HCT116 (cell line): Measurements from ENCODE around the gene NTRK3. TPM values are rescaled to one million over a fixed set of nuclear protein-coding genes. Genes with fewer than 3 reads are reported as not detected.

ENCODE experiments used
- ATAC-seq: fragments of 200-7000 bp; cut with Tn5 transposase; 2 replicates; pipeline ENCODE4 v1.9.1; 2020; ENCODE audit warnings: mild to moderate bottlenecking, moderate library complexity
- BruUV-seq: library from RNA; stranded (reverse); fragments of 400-500 nt; replicated peaks from 2 replicates; lab custom pipeline; 2021; lab: Mats Ljungman, UMichigan
- CTCF ChIA-PET: fragments of 300-600 bp; sonication (Branson Sonifier 250); formaldehyde crosslinking; loops from one replicate; lab custom pipeline; 2021; ENCODE audit warnings: antibody characterized with exemption; lab: Charles Lee
- POLR2A ChIA-PET: fragments of 300-600, 350-600 bp; sonication (Branson Sonifier 250); formaldehyde crosslinking; loops from one replicate; lab custom pipeline; 2021; ENCODE audit warnings: antibody characterized with exemption; lab: Charles Lee
- RAD21 ChIA-PET, 2 experiments: fragments of 300-600 bp; sonication (Branson Sonifier 250); formaldehyde crosslinking; loops; one replicate each; lab custom pipeline; 2023; ENCODE audit warnings: low total read pairs in 2 of 2; ENCODE audit not compliant: uncharacterized antibody in 2 of 2, unreplicated experiment in 2 of 2, low non-redundant PET in 1 of 2; lab: Charles Lee
- DNase-seq: peaks from one replicate; pipeline ENCODE4 v3.0.0-alpha.2; 2010; ENCODE audit warnings: low read depth, low spot score
- H2AFZ ChIP-seq: fragments of 200-600 bp; shearing (Covaris generic), sonication (generic); 2 replicates; pipeline ENCODE4 v1.6.1; 2017; ENCODE audit warnings: low read depth, mixed run types, mixed read lengths, antibody characterized with exemption, low read length; ENCODE audit not compliant: poor library complexity, severe bottlenecking
- H3K27ac ChIP-seq: 2 replicates; pipeline ENCODE4 v1.5.1; 2012; ENCODE audit warnings: low read depth, low read length
- H3K27me3 ChIP-seq: fragments of 200-600 bp; sonication (generic); 2 replicates; pipeline ENCODE4 v1.6.1; 2016; ENCODE audit warnings: mixed run types, low read length, mixed read lengths; ENCODE audit not compliant: insufficient read depth
- H3K36me3 ChIP-seq, 2 experiments: fragments of 200-500 bp in 1 of 2; fragments of 200-600 bp in 1 of 2; sonication (Bioruptor generic) in 1 of 2; sonication (generic) in 1 of 2; 2 replicates each; pipeline versions ENCODE4 v1.5.1 to v1.6.1; 2014 to 2016; ENCODE audit warnings: low read length in 2 of 2, inconsistent platforms in 1 of 2, mixed read lengths in 1 of 2, mixed run types in 1 of 2; ENCODE audit not compliant: insufficient read depth in 2 of 2, control insufficient read depth in 1 of 2
- H3K4me1 ChIP-seq, 2 experiments: fragments of 200-600 bp in 1 of 2; sonication (generic) in 1 of 2; 2 replicates each; pipeline versions ENCODE4 v1.5.1 to v1.6.1; 2012 to 2017; ENCODE audit warnings: low read length in 2 of 2, inconsistent platforms in 1 of 2, mild to moderate bottlenecking in 1 of 2, mixed read lengths in 1 of 2, mixed run types in 1 of 2, moderate library complexity in 1 of 2; ENCODE audit not compliant: insufficient read depth in 2 of 2, control insufficient read depth in 1 of 2
- H3K4me2 ChIP-seq: fragments of 200-600 bp; sonication (generic); 2 replicates; pipeline ENCODE4 v1.6.1; 2017; ENCODE audit warnings: mixed run types, low read length, mixed read lengths
- H3K4me3 ChIP-seq, 2 experiments: fragments of 200-600 bp in 1 of 2; sonication (generic) in 1 of 2; replicated peaks in 1 of 2; 2 replicates each; pipeline ENCODE4 v1.5.1; 2011 to 2016; ENCODE audit warnings: low read length in 2 of 2, control low read depth in 1 of 2, low read depth in 1 of 2, mild to moderate bottlenecking in 1 of 2, mixed read lengths in 1 of 2, mixed run types in 1 of 2
- H3K79me2 ChIP-seq: fragments of 200-600 bp; sonication (generic); 2 replicates; pipeline ENCODE4 v1.6.1; 2017; ENCODE audit warnings: mild to moderate bottlenecking, mixed run types, low read length, moderate library complexity, mixed read lengths; ENCODE audit not compliant: insufficient read depth
- H3K9ac ChIP-seq: fragments of 200-600 bp; sonication (generic); 2 replicates; pipeline ENCODE4 v1.6.1; 2016; ENCODE audit warnings: low read length, mixed read lengths
- H3K9me2 ChIP-seq: fragments of 200-600 bp; sonication (generic), shearing (Covaris generic); 2 replicates; pipeline ENCODE4 v1.6.1; 2017; ENCODE audit warnings: mixed run types, mild to moderate bottlenecking, moderate library complexity; ENCODE audit not compliant: insufficient read depth
- H3K9me3 ChIP-seq, 2 experiments: fragments of 200-500 bp in 1 of 2; fragments of 200-600 bp in 1 of 2; sonication (Bioruptor generic) in 1 of 2; sonication (generic) in 1 of 2; 2 replicates each; pipeline ENCODE4 v1.6.1; 2014 to 2017; ENCODE audit warnings: low read length in 2 of 2, mixed read lengths in 2 of 2, inconsistent platforms in 1 of 2, low read depth in 1 of 2, mild to moderate bottlenecking in 1 of 2, mixed run types in 1 of 2, moderate library complexity in 1 of 2; ENCODE audit not compliant: control insufficient read depth in 1 of 2, insufficient read depth in 1 of 2
- H4K20me1 ChIP-seq: fragments of 200-600 bp; sonication (generic), shearing (Covaris generic); 2 replicates; pipeline ENCODE4 v1.6.1; 2017; ENCODE audit warnings: mixed run types, mild to moderate bottlenecking, moderate library complexity; ENCODE audit not compliant: insufficient read depth
- CEBPB ChIP-seq: IDR thresholded peaks from 2 replicates; pipeline ENCODE4 v1.6.1; 2012; ENCODE audit warnings: low read depth
- ELF1 ChIP-seq: IDR thresholded peaks from 2 replicates; pipeline ENCODE4 v1.6.1; 2012; ENCODE audit warnings: low read depth, borderline replicate concordance
- EZH2 ChIP-seq: fragments of 200-600 bp; sonication (generic); IDR thresholded peaks from 2 replicates; pipeline ENCODE4 v1.6.1; 2017; ENCODE audit warnings: antibody characterized with exemption, mixed run types
- EZH2phosphoT487 ChIP-seq: fragments of 200-600 bp; IDR thresholded peaks from 2 replicates; pipeline ENCODE4 v1.6.1; 2018; ENCODE audit warnings: antibody characterized with exemption, borderline replicate concordance
- FOSL1 ChIP-seq: IDR thresholded peaks from 2 replicates; pipeline ENCODE4 v1.6.1; 2012; ENCODE audit warnings: low read depth
- JUND ChIP-seq: IDR thresholded peaks from 2 replicates; pipeline ENCODE4 v1.6.1; 2012
- MAX ChIP-seq: IDR thresholded peaks from 2 replicates; pipeline ENCODE4 v1.6.1; 2012
- POLR2A ChIP-seq: IDR thresholded peaks from 2 replicates; pipeline ENCODE4 v1.7.0; 2011; ENCODE audit warnings: borderline replicate concordance; ENCODE audit not compliant: insufficient read depth, insufficient read length; ENCODE audit errors: extremely low read depth
- RAD21 ChIP-seq: IDR thresholded peaks from 2 replicates; pipeline ENCODE4 v1.6.1; 2012; ENCODE audit warnings: low read depth, mild to moderate bottlenecking
- REST ChIP-seq: IDR thresholded peaks from 2 replicates; pipeline ENCODE4 v1.6.1; 2012; ENCODE audit warnings: low read depth
- SIN3A ChIP-seq: IDR thresholded peaks from 2 replicates; pipeline ENCODE4 v1.6.1; 2012; ENCODE audit warnings: low read depth
- SP1 ChIP-seq: IDR thresholded peaks from 2 replicates; pipeline ENCODE4 v1.6.1; 2012; ENCODE audit warnings: low read depth
- SRF ChIP-seq: IDR thresholded peaks from 2 replicates; pipeline ENCODE4 v1.6.1; 2012; ENCODE audit warnings: low read depth
- TCF7L2 ChIP-seq: IDR thresholded peaks from 2 replicates; pipeline ENCODE4 v1.7.0; 2011; ENCODE audit warnings: borderline replicate concordance, inconsistent platforms; ENCODE audit not compliant: insufficient read depth, insufficient read length; ENCODE audit errors: extremely low read depth
- YY1 ChIP-seq: IDR thresholded peaks from 2 replicates; pipeline ENCODE4 v1.6.1; 2011; ENCODE audit warnings: low read length, low read depth, moderate library complexity, mild to moderate bottlenecking; ENCODE audit not compliant: insufficient replicate concordance; ENCODE audit errors: extremely low read depth
- ZBTB33 ChIP-seq: IDR thresholded peaks from 2 replicates; pipeline ENCODE4 v1.6.1; 2011; ENCODE audit warnings: mild to moderate bottlenecking, low read length, moderate library complexity; ENCODE audit not compliant: insufficient replicate concordance; ENCODE audit errors: extremely low read depth
- ZFX ChIP-seq: fragments of 450-650 bp; IDR thresholded peaks from 2 replicates; pipeline ENCODE4 v1.6.1; 2017
- ZNF274 ChIP-seq: fragments of 200-500 bp; sonication (Bioruptor generic); IDR thresholded peaks from 2 replicates; pipeline ENCODE4 v1.6.1; 2014; ENCODE audit warnings: mild to moderate bottlenecking, low read depth, low read length, inconsistent platforms
- intact Hi-C: fragments of 100-400 bp; cut with micrococcal nuclease; formaldehyde crosslinking; loops from 2 replicates; pipeline ENCODE4 v1.10.0; 2022
- total RNA-seq: library from RNA; stranded (reverse); gene quantifications from one replicate; pipeline ENCODE4 v1.2.1, GENCODE V29; 2021; ENCODE audit not compliant: unreplicated experiment
- TF ChIP-seq, protein P1 (sequence below): IDR thresholded peaks from 2 replicates; pipeline ENCODE4 v1.6.1; 2012
- TF ChIP-seq, protein P2 (sequence below), 3 experiments: fragments of 200-600 bp in 1 of 3; sonication (generic) in 1 of 3; IDR thresholded peaks in 2 of 3; conservative IDR thresholded peaks in 1 of 3; 2 replicates each; pipeline ENCODE4 v1.5.1; 2012 to 2017; ENCODE audit warnings: low read depth in 2 of 3, low read length in 2 of 3, antibody characterized with exemption in 1 of 3, borderline replicate concordance in 1 of 3, control low read depth in 1 of 3, mild to moderate bottlenecking in 1 of 3, mixed read lengths in 1 of 3, mixed run types in 1 of 3, moderate library complexity in 1 of 3; ENCODE audit not compliant: insufficient read depth in 1 of 3

The NTRK3 gene
- total RNA-seq, 1 experiment from 2014 or later, result not detected

DNA sequence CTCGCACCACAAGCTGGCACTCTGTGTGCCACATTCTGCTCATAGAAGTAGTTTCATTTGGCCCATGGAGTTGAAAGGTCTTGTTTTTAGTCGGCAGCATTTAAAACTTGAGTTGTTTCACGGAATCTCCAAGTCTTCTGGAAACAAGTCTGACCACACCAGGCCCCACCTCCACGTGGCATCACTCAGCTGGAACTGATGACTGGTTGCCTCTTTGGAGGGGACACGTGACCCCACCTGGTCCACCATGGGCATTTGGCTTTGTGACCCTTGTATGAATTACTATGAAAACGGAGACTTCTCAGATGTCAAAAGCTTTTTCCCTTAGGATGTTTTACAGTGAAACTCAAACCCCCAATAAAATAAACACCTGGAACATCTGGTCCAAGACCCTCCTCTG, 74.9 kb downstream of the NTRK3 start:
- BruUV-seq, result no TSS peak
- ATAC-seq, result no peak
- Histone ChIP-seq H3K27me3 (peaks cover 20% of the 10 kb centered on the region), H3K4me3 (no peak overlapping the region), H3K27ac (no peak overlapping the region), H3K9me3 (no peaks in the 10 kb centered on the region), H3K4me2 (no peak overlapping the region), H3K4me1 (no peaks in the 10 kb centered on the region), H4K20me1 (no peaks in the 10 kb centered on the region), H3K79me2 (no peaks in the 10 kb centered on the region), H2AFZ (no peak overlapping the region), H3K9ac (no peak overlapping the region), H3K36me3 (no peaks in the 10 kb centered on the region), H3K9me2 (no peaks in the 10 kb centered on the region)
- DNase-seq, result no peak
- POLR2A ChIA-PET, result no interaction called here
- CTCF ChIA-PET, result no interaction called here
- intact Hi-C loops, result no loop called here
- no peak for TF ChIP-seq RAD21
- TF ChIP-seq, protein P1, sequence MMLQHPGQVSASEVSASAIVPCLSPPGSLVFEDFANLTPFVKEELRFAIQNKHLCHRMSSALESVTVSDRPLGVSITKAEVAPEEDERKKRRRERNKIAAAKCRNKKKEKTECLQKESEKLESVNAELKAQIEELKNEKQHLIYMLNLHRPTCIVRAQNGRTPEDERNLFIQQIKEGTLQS, result no peak
- no peak for TF ChIP-seq REST
- TF ChIP-seq, protein P2, sequence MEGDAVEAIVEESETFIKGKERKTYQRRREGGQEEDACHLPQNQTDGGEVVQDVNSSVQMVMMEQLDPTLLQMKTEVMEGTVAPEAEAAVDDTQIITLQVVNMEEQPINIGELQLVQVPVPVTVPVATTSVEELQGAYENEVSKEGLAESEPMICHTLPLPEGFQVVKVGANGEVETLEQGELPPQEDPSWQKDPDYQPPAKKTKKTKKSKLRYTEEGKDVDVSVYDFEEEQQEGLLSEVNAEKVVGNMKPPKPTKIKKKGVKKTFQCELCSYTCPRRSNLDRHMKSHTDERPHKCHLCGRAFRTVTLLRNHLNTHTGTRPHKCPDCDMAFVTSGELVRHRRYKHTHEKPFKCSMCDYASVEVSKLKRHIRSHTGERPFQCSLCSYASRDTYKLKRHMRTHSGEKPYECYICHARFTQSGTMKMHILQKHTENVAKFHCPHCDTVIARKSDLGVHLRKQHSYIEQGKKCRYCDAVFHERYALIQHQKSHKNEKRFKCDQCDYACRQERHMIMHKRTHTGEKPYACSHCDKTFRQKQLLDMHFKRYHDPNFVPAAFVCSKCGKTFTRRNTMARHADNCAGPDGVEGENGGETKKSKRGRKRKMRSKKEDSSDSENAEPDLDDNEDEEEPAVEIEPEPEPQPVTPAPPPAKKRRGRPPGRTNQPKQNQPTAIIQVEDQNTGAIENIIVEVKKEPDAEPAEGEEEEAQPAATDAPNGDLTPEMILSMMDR (IDR thresholded peaks at IDR 0.05 in 2 of 3, conservative IDR thresholded peaks at IDR 0.05 in 1 of 3; ENCODE audit: borderline replicate concordance in 1 of 3, insufficient read depth in 1 of 3, low read depth in 2 of 3, low read length in 2 of 3), result no peak
- no peak for TF ChIP-seq CEBPB
- TF ChIP-seq MAX, result no peak
- no peak for TF ChIP-seq ELF1
- TF ChIP-seq EZH2, result no peak
- no peak for TF ChIP-seq FOSL1
- no peak for TF ChIP-seq YY1
- TF ChIP-seq SP1, result no peak
- TF ChIP-seq ZFX, result no peak
- TF ChIP-seq EZH2phosphoT487, result no peak
- no peak for TF ChIP-seq SRF
- TF ChIP-seq ZBTB33, result no peak
- TF ChIP-seq ZNF274, result no peak
- TF ChIP-seq POLR2A, result no peak
- no peak for TF ChIP-seq SIN3A
- no peak for TF ChIP-seq JUND
- TF ChIP-seq TCF7L2, result no peak
- RAD21 ChIA-PET, result no interaction called here
